ENCODE measurements around the gene ABCG8.

The ABCG8 gene

GRCh38 chr2:43798300-43798699 lies 40.5 kb upstream of the ABCG8 start:
- TF ChIP-seq MYC (IDR thresholded peaks at IDR 0.05; ENCODE audit: low read depth, low read length) (no peak), POLR2A (IDR thresholded peaks at IDR 0.05; ENCODE audit: extremely low read depth, insufficient read length) (no peak), CTCF (IDR thresholded peaks at IDR 0.05; ENCODE audit: low read depth, low read length) (peak; percentile 12)
- no peak overlapping the region for H3K4me3 ChIP-seq (ENCODE audit: low read depth, low read length)
- peak; percentile 9 for DNase-seq (ENCODE audit: low read depth)

- H3K4me3 ChIP-seq (ENCODE audit: low read depth, low read length) = no peak overlapping the region
- DNase-seq (ENCODE audit: low read depth) = no peak
- TF ChIP-seq CTCF (IDR thresholded peaks at IDR 0.05; ENCODE audit: low read depth, low read length) = no peak
- TF ChIP-seq MYC (IDR thresholded peaks at IDR 0.05; ENCODE audit: low read depth, low read length) = no peak
- TF ChIP-seq POLR2A (IDR thresholded peaks at IDR 0.05; ENCODE audit: extremely low read depth, insufficient read length) = no peak
- TF ChIP-seq MAX (IDR thresholded peaks at IDR 0.05; ENCODE audit: low read depth, low read length) = no peak
Measured at GRCh38 chr2:43800894-43801293, 37.9 kb upstream of the ABCG8 start.

- TF ChIP-seq MAX (IDR thresholded peaks at IDR 0.05; ENCODE audit: low read depth, low read length) = no peak
- no peak for TF ChIP-seq POLR2A (IDR thresholded peaks at IDR 0.05; ENCODE audit: extremely low read depth, insufficient read length)
- no peak for TF ChIP-seq MYC (IDR thresholded peaks at IDR 0.05; ENCODE audit: low read depth, low read length)
- TF ChIP-seq CTCF (IDR thresholded peaks at IDR 0.05; ENCODE audit: low read depth, low read length) = no peak
- H3K4me3 ChIP-seq (ENCODE audit: low read depth, low read length) = no peak overlapping the region
- DNase-seq (ENCODE audit: low read depth) = no peak
Measured at GRCh38 chr2:43802135-43802534, 36.6 kb upstream of the ABCG8 start.

- no peak for DNase-seq (ENCODE audit: low read depth)
- H3K4me3 ChIP-seq (ENCODE audit: low read depth, low read length) = no peak overlapping the region
Measured at GRCh38 chr2:43803113-43803512, 35.7 kb upstream of the ABCG8 start.

GRCh38 chr2:43806719-43807031 lies 32.1 kb upstream of the ABCG8 start:
- TF ChIP-seq CTCF (IDR thresholded peaks at IDR 0.05; ENCODE audit: low read depth, low read length) = no peak
- TF ChIP-seq MAX (IDR thresholded peaks at IDR 0.05; ENCODE audit: low read depth, low read length) = no peak
- no peak for TF ChIP-seq POLR2A (IDR thresholded peaks at IDR 0.05; ENCODE audit: extremely low read depth, insufficient read length)
- TF ChIP-seq MYC (IDR thresholded peaks at IDR 0.05; ENCODE audit: low read depth, low read length) = no peak
- no peak overlapping the region for H3K4me3 ChIP-seq (ENCODE audit: low read depth, low read length)
- DNase-seq (ENCODE audit: low read depth) = no peak

More at GRCh38 chr2:43803113-43803512, 35.7 kb upstream of the ABCG8 start:
- no peak for TF ChIP-seq MYC (IDR thresholded peaks at IDR 0.05; ENCODE audit: low read depth, low read length)
- TF ChIP-seq POLR2A (IDR thresholded peaks at IDR 0.05; ENCODE audit: extremely low read depth, insufficient read length) = no peak
- TF ChIP-seq MAX (IDR thresholded peaks at IDR 0.05; ENCODE audit: low read depth, low read length) = no peak
- TF ChIP-seq CTCF (IDR thresholded peaks at IDR 0.05; ENCODE audit: low read depth, low read length) = no peak

- TF ChIP-seq POLR2A (IDR thresholded peaks at IDR 0.05; ENCODE audit: extremely low read depth, insufficient read length) (no peak), MAX (IDR thresholded peaks at IDR 0.05; ENCODE audit: low read depth, low read length) (no peak), CTCF (IDR thresholded peaks at IDR 0.05; ENCODE audit: low read depth, low read length) (no peak), MYC (IDR thresholded peaks at IDR 0.05; ENCODE audit: low read depth, low read length) (no peak)
- no peak overlapping the region for H3K4me3 ChIP-seq (ENCODE audit: low read depth, low read length)
- no peak for DNase-seq (ENCODE audit: low read depth)
Measured at GRCh38 chr2:43810452-43810851, 28.3 kb upstream of the ABCG8 start.

All from NB4 (cell line).